ENCODE data around the gene MXRA7.
"Not testable (repeated sequence)": the region's sequence is repeated elsewhere in the genome, so short reads cannot be mapped to it uniquely, and the experiment has no call there.

- TF ChIP-seq CTCF (conservative IDR thresholded peaks at IDR 0.05; ENCODE audit: low read length); EZH2phosphoT487 (IDR thresholded peaks at IDR 0.05; ENCODE audit: borderline replicate concordance): not testable (repeated sequence)
Observed at GRCh38 chr17:76739568-76740115, 28.9 kb upstream of the MXRA7 start.
